SIG-M5 (cell line): ENCODE measurements around the gene LRMDA.

Experiments
- DNase-seq: peaks from one replicate; lab custom pipeline; 2025; lab: John Stamatoyannopoulos, UW

Gene LRMDA

GRCh38 chr10:75716506-75716905, 285.1 kb downstream of the LRMDA start:
- no peak for DNase-seq

- DNase-seq: no peak
Measured at GRCh38 chr10:75717126-75717916, 285.9 kb downstream of the LRMDA start.

GRCh38 chr10:75718991-75719390, 287.6 kb downstream of the LRMDA start:
- no peak for DNase-seq

GRCh38 chr10:75720157-75720556, 288.7 kb downstream of the LRMDA start:
- DNase-seq: no peak

GRCh38 chr10:75722020-75722419, 290.6 kb downstream of the LRMDA start:
- DNase-seq: no peak

- no peak for DNase-seq
Measured at GRCh38 chr10:75722609-75723008, 291.2 kb downstream of the LRMDA start.

- no peak for DNase-seq
Measured at GRCh38 chr10:75723319-75723980, 292.0 kb downstream of the LRMDA start.

- no peak for DNase-seq
Measured at GRCh38 chr10:75724047-75724446, 292.6 kb downstream of the LRMDA start.

- no peak for DNase-seq
Measured at GRCh38 chr10:75726522-75727483, 295.4 kb downstream of the LRMDA start.

GRCh38 chr10:75730847-75731246, 299.4 kb downstream of the LRMDA start:
- DNase-seq: no peak

GRCh38 chr10:75733135-75733890, 301.9 kb downstream of the LRMDA start:
- DNase-seq: no peak

- no peak for DNase-seq
Measured at GRCh38 chr10:75736151-75736640, 304.8 kb downstream of the LRMDA start.

- DNase-seq: no peak
Measured at GRCh38 chr10:75736889-75737579, 305.6 kb downstream of the LRMDA start.

- no peak for DNase-seq
Measured at GRCh38 chr10:75737580-75737949, 306.1 kb downstream of the LRMDA start.

- DNase-seq: no peak
Measured at GRCh38 chr10:75738924-75739323, 307.5 kb downstream of the LRMDA start.

- no peak for DNase-seq
Measured at GRCh38 chr10:75739414-75740143, 308.2 kb downstream of the LRMDA start.

GRCh38 chr10:75740541-75740940, 309.1 kb downstream of the LRMDA start:
- no peak for DNase-seq

- DNase-seq: no peak
Measured at GRCh38 chr10:75742355-75742754, 310.9 kb downstream of the LRMDA start.

- no peak for DNase-seq
Measured at GRCh38 chr10:75743291-75743778, 311.9 kb downstream of the LRMDA start.

- no peak for DNase-seq
Measured at GRCh38 chr10:75744261-75744660, 312.8 kb downstream of the LRMDA start.
